Activated gamma-delta T cell (primary cell): ENCODE results near the gene MYLK4.

Experiments
- DNase-seq: peaks from one replicate; lab custom pipeline; 2025; lab: John Stamatoyannopoulos, UW

Gene MYLK4

DNA sequence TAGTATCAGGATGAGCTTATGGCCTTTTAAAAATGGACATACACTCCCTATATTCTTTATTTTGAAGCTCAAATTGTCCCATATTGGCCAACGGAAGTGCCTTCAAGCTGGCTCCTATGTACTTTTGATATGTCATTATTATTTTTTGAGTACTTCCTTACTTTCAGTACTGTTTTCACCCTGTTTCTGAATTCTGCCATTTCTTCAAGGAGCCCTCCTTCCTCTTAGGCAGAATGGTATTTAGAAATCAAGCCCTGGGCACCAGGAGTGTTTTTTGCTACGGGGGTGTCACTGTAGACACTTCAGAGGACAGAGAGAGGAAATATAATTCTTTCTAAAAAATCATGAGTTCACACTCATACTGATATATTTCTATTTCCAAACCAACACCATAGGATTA, 5.5 kb upstream of the MYLK4 start:
- no peak for DNase-seq

DNA sequence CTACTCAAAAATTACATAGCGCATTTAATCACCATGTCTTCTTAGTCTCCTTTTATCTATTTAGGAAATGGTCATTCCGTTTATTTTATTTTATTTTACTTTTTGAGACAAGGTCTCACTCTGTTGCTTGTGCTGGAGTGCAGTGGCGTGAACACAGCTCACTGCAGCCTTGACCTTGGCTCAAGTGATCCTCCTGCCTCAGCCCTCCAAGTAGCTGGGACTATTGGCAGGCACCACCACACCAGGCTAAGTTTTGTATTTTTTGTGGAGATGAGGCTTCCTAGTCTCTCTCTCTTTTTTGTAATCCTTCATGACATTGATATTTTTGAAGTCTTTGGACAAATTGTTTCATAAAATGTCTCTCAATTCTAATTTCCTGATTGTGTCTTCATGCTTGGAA, 4.7 kb upstream of the MYLK4 start:
- DNase-seq, result no peak

DNA sequence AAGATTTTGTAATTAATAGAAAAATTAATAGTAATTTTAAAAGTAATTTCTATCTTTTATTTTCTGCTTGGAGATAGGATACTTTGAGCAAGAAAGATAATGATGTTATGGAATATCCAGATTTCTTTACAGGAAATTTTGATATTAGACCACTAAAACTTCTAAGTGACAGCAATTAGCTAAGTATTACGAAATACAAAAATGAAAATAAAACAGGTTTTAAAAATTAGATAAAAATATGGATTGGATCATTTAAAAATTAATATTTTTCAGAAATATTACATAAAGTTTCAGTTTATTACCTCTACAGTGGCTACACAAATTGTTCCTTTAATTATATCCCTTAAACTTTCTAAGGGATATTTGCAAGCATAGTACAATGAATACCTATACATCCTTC, 4.2 kb upstream of the MYLK4 start:
- no peak for DNase-seq

DNA sequence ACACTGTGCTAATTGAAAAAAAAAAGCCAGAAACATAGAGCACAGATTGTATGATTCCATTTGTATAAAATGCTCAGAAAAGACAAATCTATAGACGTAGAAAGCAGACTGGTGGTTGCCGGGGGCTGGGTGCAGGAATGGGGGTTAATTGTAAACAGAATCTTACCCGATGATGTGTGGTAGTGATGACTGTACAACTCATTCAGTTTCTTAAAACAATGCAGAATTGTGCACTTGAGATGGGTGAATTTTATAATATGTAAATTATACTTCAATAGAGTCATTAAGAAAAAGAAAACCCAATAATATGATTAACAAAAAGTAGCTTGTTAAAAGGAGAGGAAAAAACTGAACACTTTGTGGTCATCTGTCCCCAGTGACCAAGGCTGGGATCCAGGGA, 3.7 kb upstream of the MYLK4 start:
- DNase-seq, result no peak

DNA sequence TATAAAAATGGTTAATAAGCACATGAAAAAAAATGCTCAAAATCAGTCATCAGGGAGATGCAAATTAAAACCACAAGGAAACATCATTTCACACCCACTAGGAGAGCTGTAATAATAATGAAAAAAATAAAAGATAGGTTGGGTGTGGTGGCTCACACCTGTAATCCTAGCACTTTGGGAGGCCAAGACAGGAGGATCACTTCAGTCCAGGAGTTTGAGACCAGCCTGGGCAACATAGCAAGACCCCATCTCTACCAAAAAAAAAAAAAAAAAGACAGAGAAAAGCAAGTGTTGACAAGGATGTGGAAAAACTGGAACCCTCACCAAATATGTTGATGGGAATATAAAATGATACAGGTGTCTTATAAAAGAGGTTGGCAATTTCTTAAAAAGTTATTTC, 3.0 kb upstream of the MYLK4 start:
- no peak for DNase-seq

DNA sequence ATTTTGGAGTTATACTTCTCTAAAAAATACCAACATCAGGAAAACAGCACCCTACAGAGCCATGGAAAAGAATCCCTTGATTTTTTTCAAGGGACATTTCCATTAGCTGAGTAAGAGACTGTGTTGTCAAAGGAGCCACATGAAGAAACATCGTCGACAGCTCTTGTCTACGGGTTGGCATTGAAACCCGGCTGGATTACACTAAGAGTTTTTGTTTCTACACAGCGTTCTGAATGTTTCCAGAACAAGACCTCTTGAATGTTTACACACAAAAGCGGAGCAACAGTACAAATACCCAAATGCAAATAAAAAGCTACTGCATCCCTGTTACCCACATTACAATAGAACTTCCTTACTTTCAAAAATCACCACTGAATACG, 2.4 kb upstream of the MYLK4 start:
- no peak for DNase-seq

DNA sequence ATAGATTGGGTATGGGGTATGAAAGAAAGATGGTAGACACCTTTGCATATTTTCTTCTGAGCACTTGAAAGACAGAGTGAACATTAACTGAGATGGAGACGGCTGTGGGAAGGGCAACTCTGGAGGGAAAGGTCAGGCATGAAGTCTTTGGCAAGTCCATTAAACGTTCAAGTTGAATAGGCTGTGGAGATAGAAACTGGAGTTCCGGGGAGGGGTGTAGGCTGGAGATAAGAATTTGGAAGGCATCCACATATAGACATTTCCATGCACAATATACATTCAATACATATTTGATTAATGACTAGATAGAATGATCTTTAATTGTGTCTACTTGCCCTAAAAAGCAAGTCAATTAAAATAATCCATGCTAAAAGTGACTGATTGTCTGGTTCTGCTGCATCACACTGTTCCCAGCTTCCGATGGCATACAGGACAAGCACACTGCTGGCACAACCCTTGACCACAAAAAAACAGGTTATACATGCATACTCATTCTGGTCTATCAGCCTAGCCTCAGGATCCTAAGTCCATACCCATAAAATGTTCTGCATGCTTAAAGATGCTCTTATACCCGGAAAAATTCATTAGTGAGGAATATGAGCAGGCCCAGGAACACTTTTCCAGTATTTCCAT, 1.9 kb upstream of the MYLK4 start:
- DNase-seq, result no peak

DNA sequence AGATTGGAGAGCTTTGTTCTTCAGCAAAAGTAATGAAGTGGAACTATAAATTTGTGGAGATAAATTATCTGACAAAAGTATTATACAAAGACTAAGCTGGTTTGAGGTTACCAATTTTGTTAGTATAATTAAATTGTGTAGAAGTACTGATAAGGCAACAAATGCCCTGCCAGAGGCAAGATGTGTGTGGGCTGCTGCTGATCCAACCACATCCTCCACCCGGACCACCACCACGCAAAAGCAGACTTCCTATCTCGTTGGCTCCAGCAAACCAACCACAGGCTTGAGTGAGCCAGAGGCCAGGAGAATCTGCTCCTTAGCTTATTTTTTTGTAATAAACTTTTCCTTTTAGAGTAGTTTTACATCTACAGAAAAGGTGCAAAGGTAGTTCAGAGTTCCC, 1.1 kb upstream of the MYLK4 start:
- DNase-seq, result no peak

DNA sequence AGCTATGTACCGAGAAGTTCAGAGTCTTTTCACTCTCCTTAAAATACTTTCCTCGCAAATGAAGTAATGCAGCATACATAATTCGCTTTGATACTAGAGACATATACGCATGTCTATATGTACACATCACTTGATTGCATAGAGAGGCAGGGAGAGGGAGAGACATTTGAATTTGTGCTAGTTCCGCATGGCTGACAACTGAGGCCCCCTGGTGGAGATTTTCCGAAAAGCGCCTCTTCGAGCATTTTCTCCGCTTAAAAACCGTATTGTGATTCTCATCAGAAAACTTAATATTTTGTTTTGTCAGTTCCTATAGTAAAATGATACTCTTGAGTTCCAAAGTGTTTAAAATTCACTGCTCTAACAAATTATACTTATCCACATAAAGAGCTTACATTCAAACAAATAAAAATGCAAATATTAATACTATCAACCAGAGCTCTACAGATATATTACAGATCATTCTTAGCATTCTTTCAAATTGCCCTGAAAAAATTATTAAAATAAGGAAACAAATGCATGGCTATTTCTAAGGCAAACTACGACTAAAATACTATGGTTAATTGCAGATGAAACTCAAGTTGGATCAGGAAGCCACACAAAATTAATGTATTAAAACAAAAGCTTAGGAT, 637 bp downstream of the MYLK4 start:
- DNase-seq, result no peak

DNA sequence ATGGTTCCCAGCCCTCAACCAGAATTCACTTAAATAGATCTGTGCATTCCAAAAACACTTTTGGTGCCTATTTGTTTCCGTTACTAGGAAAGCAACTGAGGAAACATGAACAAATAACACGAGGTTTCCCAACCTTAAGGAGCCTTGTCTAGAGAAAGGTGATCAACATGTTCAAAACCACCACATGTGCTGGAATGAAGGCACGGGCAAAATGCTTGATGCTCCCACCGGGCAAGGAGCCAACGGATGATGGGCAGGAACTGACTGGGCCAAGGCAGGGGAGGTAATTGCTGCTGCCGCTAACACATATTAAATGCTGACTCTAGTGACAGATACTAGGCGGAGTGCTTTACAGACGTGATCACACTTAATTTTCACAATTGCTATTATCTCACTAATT, 2.5 kb downstream of the MYLK4 start:
- DNase-seq, result no peak

DNA sequence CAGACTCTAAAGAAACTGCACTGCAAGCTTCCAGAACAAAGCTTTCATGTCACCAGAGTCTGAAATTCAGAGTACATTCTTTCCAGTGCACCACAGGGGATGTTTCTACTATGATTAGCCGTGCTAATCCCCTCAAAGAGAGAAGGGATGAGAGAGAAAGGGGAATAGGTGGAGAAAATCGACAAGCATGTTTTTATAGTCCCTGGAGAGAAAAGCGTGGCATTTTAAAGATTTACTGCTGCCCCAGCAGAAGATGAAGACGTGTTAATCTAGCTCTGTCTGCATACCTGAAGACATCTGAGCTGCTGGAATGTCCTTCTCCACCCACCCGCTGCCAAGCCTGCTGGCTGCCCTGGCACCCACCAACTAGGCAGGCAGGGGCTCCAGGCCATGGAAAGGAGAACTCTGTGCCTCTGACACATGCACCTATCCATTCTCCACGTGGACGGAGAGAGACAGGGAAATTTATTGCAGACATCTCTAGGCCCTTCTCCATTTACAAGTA, 4.1 kb downstream of the MYLK4 start:
- no peak for DNase-seq

DNA sequence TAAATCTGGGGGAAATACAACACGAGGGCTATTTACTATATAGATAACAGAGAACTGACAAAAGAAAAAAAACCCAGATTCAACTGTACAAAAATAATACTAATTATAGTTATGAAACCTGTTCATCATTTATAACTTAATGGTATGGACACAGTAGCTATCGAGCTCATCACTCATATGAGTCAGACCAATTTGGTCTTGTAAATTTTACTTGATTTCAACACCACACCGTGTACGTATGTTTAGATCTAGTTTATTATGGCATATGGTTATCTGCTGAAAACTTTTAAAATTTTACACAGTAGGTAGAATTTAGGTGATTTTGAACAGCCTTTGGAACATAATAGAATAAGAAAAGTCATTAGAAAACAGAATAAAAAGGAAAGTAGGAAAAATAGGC, 5.5 kb downstream of the MYLK4 start:
- no peak for DNase-seq

DNA sequence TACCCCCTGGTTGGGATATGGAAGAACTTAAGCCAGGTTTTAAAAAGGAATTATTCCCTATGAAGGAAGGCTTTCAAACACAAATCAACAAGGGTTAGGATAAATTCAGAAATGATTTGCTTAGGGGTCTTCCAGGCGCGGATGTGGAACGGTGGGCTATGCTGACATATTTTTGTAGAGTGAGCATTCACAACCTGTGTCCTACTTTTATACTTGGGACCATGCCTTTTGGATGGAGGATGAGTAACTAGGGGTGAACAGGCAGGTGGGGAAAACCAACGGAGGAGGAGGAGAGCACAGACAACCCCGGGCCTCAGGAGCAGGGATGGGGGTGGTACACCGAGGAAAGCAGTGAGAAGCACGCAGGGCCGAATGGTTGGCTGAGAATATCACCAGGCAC, 5.9 kb downstream of the MYLK4 start:
- DNase-seq, result no peak

DNA sequence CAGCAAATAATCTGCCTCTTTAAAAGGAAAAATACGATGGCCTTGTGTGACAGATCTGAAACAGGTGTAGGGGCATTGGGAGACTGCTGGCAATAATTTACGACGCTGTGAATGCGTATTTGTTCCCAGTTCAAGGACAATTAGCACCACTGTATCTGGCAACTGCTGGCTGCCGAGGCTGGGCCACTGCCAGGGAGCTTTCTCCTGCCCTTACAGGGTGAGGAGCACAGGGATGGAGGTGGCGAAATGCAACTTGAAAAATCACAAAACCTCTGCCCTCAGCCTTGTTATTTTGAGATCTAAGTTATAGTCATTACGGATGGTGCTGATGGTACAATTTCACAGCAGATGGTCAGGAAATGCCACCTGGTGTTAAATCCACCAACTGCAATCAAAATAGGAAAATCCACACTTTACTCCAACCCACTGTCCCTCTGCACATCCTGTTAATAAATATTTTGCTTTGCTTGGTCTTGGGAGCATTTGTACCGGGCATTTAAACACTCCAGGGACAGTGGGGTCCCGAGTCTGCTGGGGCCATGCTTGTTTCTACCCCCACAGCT, 6.4 kb downstream of the MYLK4 start:
- DNase-seq, result no peak

DNA sequence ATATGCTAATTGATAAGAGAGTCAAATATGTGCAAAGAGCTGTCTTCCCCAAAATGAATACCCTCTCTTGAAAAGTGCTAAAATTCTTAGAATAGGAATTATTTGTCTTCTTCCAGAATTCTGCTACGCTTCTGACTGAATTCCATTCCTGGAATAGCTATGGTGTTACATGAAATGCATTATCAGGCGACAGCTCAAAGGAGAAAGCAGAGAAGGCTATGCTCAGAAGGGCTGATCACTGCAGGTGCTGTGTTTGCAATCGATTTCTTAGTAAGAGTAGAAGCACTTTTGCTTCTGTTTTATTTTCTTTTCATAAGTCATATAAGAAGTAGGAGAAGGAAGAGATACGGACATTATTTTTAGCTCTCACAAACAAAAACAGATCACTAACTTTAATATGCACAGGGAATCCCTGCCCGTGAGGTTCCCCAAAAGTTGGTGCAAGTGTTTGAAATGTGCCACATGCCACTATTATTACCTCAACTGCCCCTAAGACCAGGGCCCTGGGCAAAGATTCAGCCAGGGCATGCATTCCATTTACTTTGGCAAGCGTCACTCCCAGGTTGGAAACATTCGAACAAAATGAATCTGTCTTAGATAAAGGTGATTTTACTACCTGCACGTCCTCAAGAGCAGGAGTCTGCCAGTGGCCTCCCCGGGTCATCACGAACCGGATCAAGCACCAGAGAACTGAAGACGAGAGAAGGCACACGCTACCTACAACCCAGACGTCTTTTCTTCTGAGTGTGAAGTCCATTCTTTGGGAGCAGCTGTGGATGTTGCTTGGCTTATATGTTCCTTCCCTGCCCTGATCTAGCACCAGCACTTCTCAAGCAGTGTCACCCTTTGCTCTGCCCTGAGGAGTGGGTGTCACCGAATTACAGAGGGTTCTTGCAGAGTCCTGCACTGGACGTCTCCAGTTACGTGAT, 7.2 kb downstream of the MYLK4 start:
- no peak for DNase-seq

DNA sequence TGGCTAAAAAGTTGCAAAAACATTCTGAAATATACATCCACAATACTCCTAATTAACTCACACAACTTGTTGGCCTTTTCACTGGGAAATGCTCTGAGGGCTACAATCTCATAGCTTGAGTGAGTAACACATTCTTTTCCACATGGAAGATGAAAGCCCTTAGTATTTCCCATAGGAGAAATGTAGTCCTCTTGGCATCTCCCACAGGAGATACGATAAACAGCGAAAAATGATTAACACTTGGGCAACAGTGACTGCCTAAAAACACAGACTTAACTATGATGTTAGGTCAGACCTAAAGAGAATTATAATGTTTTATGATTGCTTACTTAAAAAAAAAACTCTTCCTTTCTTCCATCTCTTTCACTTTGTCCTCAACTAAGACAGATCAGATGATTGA, 9.0 kb downstream of the MYLK4 start:
- DNase-seq, result no peak

DNA sequence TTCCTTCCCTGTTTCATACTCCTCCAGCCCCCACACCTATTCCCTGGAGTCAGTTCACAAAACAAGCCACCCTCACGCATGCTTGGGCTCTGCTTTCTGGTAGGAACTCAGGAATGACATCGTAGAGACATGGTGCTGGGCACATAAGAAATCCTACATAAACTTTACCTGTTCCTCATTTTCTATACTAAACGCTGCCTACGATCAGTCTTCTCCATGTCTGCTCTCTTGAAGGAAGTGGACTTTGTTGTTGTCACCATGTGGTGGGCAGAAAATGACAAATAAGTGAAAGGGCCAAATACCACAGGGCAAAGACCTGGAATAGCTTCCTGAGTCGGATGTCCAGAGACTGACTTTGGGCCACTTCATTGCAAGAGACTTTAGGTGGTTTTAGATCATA, 10.1 kb downstream of the MYLK4 start:
- DNase-seq, result no peak

DNA sequence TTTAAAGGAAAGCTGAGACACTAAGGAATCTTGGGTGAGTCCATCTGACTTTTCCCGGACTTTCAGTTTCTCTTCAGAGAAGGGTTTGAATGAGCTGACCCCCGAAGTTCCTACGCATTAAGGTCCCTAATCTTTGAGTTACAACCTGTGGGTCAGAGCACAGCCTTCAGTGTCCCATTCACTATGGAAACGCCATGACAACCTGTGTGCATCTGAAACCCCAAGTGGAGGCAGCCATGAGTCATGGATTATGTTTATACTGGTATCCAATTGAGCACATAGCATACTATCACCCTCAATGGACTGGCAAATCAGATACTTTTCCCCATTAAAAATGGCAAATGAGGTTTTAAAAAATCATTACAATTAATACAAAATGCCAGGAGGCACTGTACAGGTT, 11.4 kb downstream of the MYLK4 start:
- DNase-seq, result no peak

DNA sequence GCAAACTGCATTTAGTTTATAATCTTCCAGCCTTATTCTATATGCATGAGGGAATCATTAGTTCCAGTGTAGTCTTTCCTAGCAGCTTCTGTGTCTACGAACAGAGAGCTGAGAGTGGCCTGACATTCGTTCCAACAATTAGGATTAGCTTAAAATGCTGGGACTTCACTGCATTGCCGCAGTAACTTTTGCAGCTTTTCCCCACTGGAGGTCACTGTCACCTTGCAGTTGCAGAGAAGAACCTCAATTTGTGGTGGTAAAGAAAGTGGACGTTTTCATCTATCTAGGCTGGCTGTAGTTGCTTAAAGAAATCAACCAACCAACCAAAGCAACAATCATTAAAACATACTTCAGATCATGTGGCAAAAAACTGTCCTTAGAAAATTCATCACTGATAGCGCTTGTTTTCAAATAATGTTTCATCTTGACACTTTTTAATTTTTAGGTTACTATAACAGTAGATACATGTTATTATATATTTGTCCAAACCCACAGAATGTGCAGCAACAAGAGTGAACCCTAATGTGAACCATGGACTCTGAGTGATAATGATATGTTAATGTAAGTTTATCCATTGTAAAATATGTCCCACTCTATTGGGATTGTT, 12.2 kb downstream of the MYLK4 start:
- no peak for DNase-seq

DNA sequence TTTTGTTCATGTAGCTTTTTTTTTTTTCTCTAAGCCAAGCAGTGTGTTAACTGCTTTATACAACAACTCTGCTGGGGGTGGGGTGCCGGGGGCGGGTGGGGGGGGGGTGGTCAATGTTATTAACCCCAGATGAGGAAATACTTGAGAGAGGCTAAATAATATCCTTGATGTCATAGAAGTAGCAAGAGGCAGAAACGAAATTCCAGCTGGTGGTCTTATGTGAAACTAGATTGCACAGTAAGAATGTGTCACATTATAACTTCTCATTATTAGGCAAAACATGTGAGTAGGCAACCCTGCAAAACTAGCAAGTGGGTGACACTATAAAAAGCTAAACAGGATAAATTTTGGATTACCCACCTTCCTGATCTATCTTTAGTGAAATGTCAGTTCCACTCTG, 12.8 kb downstream of the MYLK4 start:
- DNase-seq, result no peak

DNA sequence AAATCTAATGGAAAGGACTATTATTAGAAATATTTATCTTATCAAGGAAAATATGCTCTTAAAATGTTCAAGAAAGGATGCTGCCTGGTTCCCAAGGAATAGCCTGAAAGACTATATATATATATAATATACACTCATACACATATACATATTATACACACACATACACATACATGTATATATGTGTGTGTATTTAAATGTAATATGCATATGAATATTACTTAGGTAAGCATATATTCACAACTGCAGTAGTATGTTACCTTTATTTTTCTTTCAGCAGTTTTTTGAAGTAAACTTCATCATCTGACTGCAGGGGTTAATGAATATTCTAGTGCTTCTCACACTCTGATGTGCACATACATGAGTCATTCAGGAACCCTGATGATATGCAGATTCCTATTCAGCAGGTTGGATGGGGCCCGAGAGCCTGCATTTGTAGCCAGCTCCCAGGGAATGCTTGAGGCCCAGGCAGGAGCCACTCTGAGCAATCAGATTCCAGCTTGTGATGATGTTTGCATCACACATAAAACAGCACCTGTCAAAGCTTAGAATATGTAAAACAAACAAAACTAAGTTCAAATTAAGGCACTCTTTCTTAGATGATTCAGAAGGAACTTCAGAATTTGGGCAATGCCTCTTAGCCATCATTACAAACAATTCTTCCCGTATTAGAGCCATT, 16.1 kb downstream of the MYLK4 start:
- no peak for DNase-seq
